ENCODE measurements around the gene SLC6A9.

- no peak for TF ChIP-seq EZH2 (IDR thresholded peaks at IDR 0.05)
- TF ChIP-seq POLR2A (IDR thresholded peaks at IDR 0.05; ENCODE audit: borderline replicate concordance, extremely low read depth, insufficient read depth, insufficient read length) = no peak
- no peak for TF ChIP-seq POLR2AphosphoS5 (IDR thresholded peaks at IDR 0.05; ENCODE audit: low read depth, low read length)
- TF ChIP-seq SRF (IDR thresholded peaks at IDR 0.05; ENCODE audit: low read depth) = no peak
These were observed 17.4 kb upstream of the SLC6A9 start for GRCh38 chr1:44048532-44049215.

All from HCT116 (cell line).